Activated CD8-positive, alpha-beta T cell treated with anti-CD3 and anti-CD28 coated beads for 36 hours (primary cell): ENCODE results near the gene KIF6. TPM values are rescaled to one million over a fixed set of nuclear protein-coding genes. Genes with fewer than 3 reads are reported as not detected.

Source experiments
- ATAC-seq: fragments of 200-7000 bp; cut with Tn5 transposase; one replicate; pipeline ENCODE4 v1.10.0; 2021; ENCODE audit warnings: mild to moderate bottlenecking, moderate library complexity
- CTCF ChIA-PET: fragments of 350-600 bp; sonication (Branson Sonifier 250); formaldehyde crosslinking; loops from one replicate; lab custom pipeline; 2021; ENCODE audit warnings: antibody characterized with exemption; lab: Charles Lee
- POLR2A ChIA-PET: fragments of 350-600 bp; sonication (Branson Sonifier 250); formaldehyde crosslinking; loops from one replicate; lab custom pipeline; 2021; ENCODE audit warnings: antibody characterized with exemption; lab: Charles Lee
- DNase-seq: peaks from one replicate; pipeline ENCODE4 v3.0.0-alpha.2; 2020
- H3K27ac Mint-ChIP-seq: one replicate; pipeline ENCODE4 v1.8.0; 2021; ENCODE audit warnings: mild to moderate bottlenecking, mixed read lengths
- H3K27me3 Mint-ChIP-seq: one replicate; pipeline ENCODE4 v1.8.0; 2021; ENCODE audit warnings: mixed read lengths
- H3K36me3 Mint-ChIP-seq: one replicate; pipeline ENCODE4 v1.8.0; 2021; ENCODE audit warnings: low read depth, mixed read lengths
- H3K4me1 Mint-ChIP-seq: one replicate; pipeline ENCODE4 v1.8.0; 2021; ENCODE audit warnings: low read depth, mixed read lengths
- H3K4me3 Mint-ChIP-seq: one replicate; pipeline ENCODE4 v1.8.0; 2021; ENCODE audit warnings: mild to moderate bottlenecking, moderate library complexity, mixed read lengths
- H3K9me3 Mint-ChIP-seq: one replicate; pipeline ENCODE4 v1.8.0; 2021; ENCODE audit warnings: mixed read lengths
- CTCF ChIP-seq: fragments of 200-600 bp; IDR thresholded peaks from one replicate; pipeline ENCODE4 v1.8.0; 2022; ENCODE audit warnings: antibody characterized with exemption, mild to moderate bottlenecking
- intact Hi-C: fragments of 100-400 bp; cut with micrococcal nuclease; formaldehyde crosslinking; loops from one replicate; pipeline ENCODE4 v1.10.0; 2022
- total RNA-seq, 2 experiments: library from RNA; stranded (reverse); gene quantifications; one replicate each; pipeline ENCODE4 v1.2.3, GENCODE V29; 2021

The KIF6 gene
- total RNA-seq, 2 experiments from 2014 or later: 0.13 to 0.14 TPM

- peaks cover 11% of the 10 kb centered on the region for H3K9me3 Mint-ChIP-seq
- H3K36me3 Mint-ChIP-seq: peaks cover 1% of the 10 kb centered on the region
- TF ChIP-seq CTCF: no peak
- peaks cover 22% of the 10 kb centered on the region for H3K27me3 Mint-ChIP-seq
- H3K4me3 Mint-ChIP-seq: no peak overlapping the region
- ChIA-PET CTCF (no interaction called here), POLR2A (no interaction called here)
- intact Hi-C loops: no loop called here
- H3K4me1 Mint-ChIP-seq: no peaks in the 10 kb centered on the region
- DNase-seq (no peak), ATAC-seq (no peak)
- no peak overlapping the region for H3K27ac Mint-ChIP-seq
Observed at GRCh38 chr6:39496915-39497314, 228.3 kb downstream of the KIF6 start.

GRCh38 chr6:39496456-39496855 is 228.8 kb downstream of the KIF6 start:
- H3K27me3 Mint-ChIP-seq: peaks cover 21% of the 10 kb centered on the region
- POLR2A ChIA-PET: no interaction called here
- H3K36me3 Mint-ChIP-seq: peaks cover under 1% of the 10 kb centered on the region
- TF ChIP-seq CTCF: no peak
- no peak overlapping the region for H3K27ac Mint-ChIP-seq
- intact Hi-C loops: no loop called here
- DNase-seq (no peak), ATAC-seq (no peak)
- CTCF ChIA-PET: no interaction called here
- peaks cover 7% of the 10 kb centered on the region for H3K9me3 Mint-ChIP-seq
- no peaks in the 10 kb centered on the region for H3K4me1 Mint-ChIP-seq
- no peak overlapping the region for H3K4me3 Mint-ChIP-seq

GRCh38 chr6:39495640-39496039 is 229.6 kb downstream of the KIF6 start:
- peaks cover 19% of the 10 kb centered on the region for H3K27me3 Mint-ChIP-seq
- no peaks in the 10 kb centered on the region for H3K36me3 Mint-ChIP-seq
- TF ChIP-seq CTCF: no peak
- ChIA-PET POLR2A (no interaction called here), CTCF (no interaction called here)
- H3K27ac Mint-ChIP-seq: no peak overlapping the region
- intact Hi-C loops: no loop called here
- ATAC-seq (no peak), DNase-seq (no peak)
- no peaks in the 10 kb centered on the region for H3K4me1 Mint-ChIP-seq
- H3K4me3 Mint-ChIP-seq: no peak overlapping the region
- peaks cover 2% of the 10 kb centered on the region for H3K9me3 Mint-ChIP-seq

GRCh38 chr6:39494998-39495397 is 230.2 kb downstream of the KIF6 start:
- Mint-ChIP-seq H3K4me1 (no peaks in the 10 kb centered on the region), H3K36me3 (no peaks in the 10 kb centered on the region), H3K9me3 (no peaks in the 10 kb centered on the region), H3K27me3 (peaks cover 18% of the 10 kb centered on the region), H3K4me3 (no peak overlapping the region), H3K27ac (no peak overlapping the region)
- no peak for ATAC-seq
- no peak for DNase-seq
- no peak for TF ChIP-seq CTCF
- ChIA-PET CTCF (no interaction called here), POLR2A (no interaction called here)
- intact Hi-C loops: no loop called here

GRCh38 chr6:39493777-39494176 is 231.4 kb downstream of the KIF6 start:
- intact Hi-C loops: no loop called here
- POLR2A ChIA-PET: no interaction called here
- no peak for DNase-seq
- H3K36me3 Mint-ChIP-seq: no peaks in the 10 kb centered on the region
- H3K27me3 Mint-ChIP-seq: peaks cover 16% of the 10 kb centered on the region
- ATAC-seq: no peak
- no peaks in the 10 kb centered on the region for H3K4me1 Mint-ChIP-seq
- no peaks in the 10 kb centered on the region for H3K9me3 Mint-ChIP-seq
- no peak overlapping the region for H3K27ac Mint-ChIP-seq
- CTCF ChIA-PET: no interaction called here
- no peak for TF ChIP-seq CTCF
- no peak overlapping the region for H3K4me3 Mint-ChIP-seq
